Measurements from ENCODE around the gene SNRPA.

- TF ChIP-seq EP300 (IDR thresholded peaks at IDR 0.05) (no peak), POLR2A (IDR thresholded peaks at IDR 0.05) (no peak), POLR2AphosphoS5 (IDR thresholded peaks at IDR 0.05) (no peak)
- TF ChIP-seq, protein P1, sequence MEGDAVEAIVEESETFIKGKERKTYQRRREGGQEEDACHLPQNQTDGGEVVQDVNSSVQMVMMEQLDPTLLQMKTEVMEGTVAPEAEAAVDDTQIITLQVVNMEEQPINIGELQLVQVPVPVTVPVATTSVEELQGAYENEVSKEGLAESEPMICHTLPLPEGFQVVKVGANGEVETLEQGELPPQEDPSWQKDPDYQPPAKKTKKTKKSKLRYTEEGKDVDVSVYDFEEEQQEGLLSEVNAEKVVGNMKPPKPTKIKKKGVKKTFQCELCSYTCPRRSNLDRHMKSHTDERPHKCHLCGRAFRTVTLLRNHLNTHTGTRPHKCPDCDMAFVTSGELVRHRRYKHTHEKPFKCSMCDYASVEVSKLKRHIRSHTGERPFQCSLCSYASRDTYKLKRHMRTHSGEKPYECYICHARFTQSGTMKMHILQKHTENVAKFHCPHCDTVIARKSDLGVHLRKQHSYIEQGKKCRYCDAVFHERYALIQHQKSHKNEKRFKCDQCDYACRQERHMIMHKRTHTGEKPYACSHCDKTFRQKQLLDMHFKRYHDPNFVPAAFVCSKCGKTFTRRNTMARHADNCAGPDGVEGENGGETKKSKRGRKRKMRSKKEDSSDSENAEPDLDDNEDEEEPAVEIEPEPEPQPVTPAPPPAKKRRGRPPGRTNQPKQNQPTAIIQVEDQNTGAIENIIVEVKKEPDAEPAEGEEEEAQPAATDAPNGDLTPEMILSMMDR (IDR thresholded peaks at IDR 0.05), result no peak
These were observed 60.7 kb downstream of the SNRPA start for GRCh38 chr19:40811478-40812341.
